GM19023 (cell line): ENCODE results near the gene TXLNB.
"Not testable (repeated sequence)": the region's sequence is repeated elsewhere in the genome, so short reads cannot be mapped to it uniquely, and the experiment has no call there.

ENCODE experiments used
- ATAC-seq: cut with Tn5 transposase; IDR thresholded peaks from one replicate; pipeline ENCODE4 v1.9.1; 2021; ENCODE audit warnings: mild to moderate bottlenecking, moderate library complexity; ENCODE audit not compliant: unreplicated experiment

Gene TXLNB

GRCh38 chr6:139313229-139313628 is 21.4 kb upstream of the TXLNB start:
- no peak for ATAC-seq

- ATAC-seq = no peak
Measured at GRCh38 chr6:139311831-139312230, 20.0 kb upstream of the TXLNB start.

- no peak for ATAC-seq
Measured at GRCh38 chr6:139308936-139309603, 17.3 kb upstream of the TXLNB start.

GRCh38 chr6:139308286-139308916 is 16.6 kb upstream of the TXLNB start:
- no peak for ATAC-seq

- ATAC-seq = no peak
Measured at GRCh38 chr6:139306291-139306981, 14.6 kb upstream of the TXLNB start.

- no peak for ATAC-seq
Measured at GRCh38 chr6:139303185-139303584, 11.4 kb upstream of the TXLNB start.

GRCh38 chr6:139297921-139298320 is 6.1 kb upstream of the TXLNB start:
- no peak for ATAC-seq

GRCh38 chr6:139296927-139297326 is 5.1 kb upstream of the TXLNB start:
- ATAC-seq = no peak

GRCh38 chr6:139295901-139296300 is 4.1 kb upstream of the TXLNB start:
- no peak for ATAC-seq

- ATAC-seq = no peak
Measured at GRCh38 chr6:139294090-139294489, 2.3 kb upstream of the TXLNB start.

- not testable (repeated sequence) for ATAC-seq
Measured at GRCh38 chr6:139293230-139293629, 1.4 kb upstream of the TXLNB start.

GRCh38 chr6:139290787-139291311 is 949 bp downstream of the TXLNB start:
- ATAC-seq = peak; percentile 82

- ATAC-seq = no peak
Measured at GRCh38 chr6:139289233-139289632, 2.6 kb downstream of the TXLNB start.

- no peak for ATAC-seq
Measured at GRCh38 chr6:139288496-139289040, 3.2 kb downstream of the TXLNB start.

- no peak for ATAC-seq
Measured at GRCh38 chr6:139287868-139288267, 3.9 kb downstream of the TXLNB start.

- not testable (repeated sequence) for ATAC-seq
Measured at GRCh38 chr6:139286438-139286837, 5.4 kb downstream of the TXLNB start.

- no peak for ATAC-seq
Measured at GRCh38 chr6:139285590-139285989, 6.2 kb downstream of the TXLNB start.

GRCh38 chr6:139284789-139285188 is 7.0 kb downstream of the TXLNB start:
- no peak for ATAC-seq

GRCh38 chr6:139282684-139283083 is 9.1 kb downstream of the TXLNB start:
- no peak for ATAC-seq

- no peak for ATAC-seq
Measured at GRCh38 chr6:139278190-139278589, 13.6 kb downstream of the TXLNB start.

- no peak for ATAC-seq
Measured at GRCh38 chr6:139277587-139277986, 14.2 kb downstream of the TXLNB start.

GRCh38 chr6:139277161-139277560 is 14.6 kb downstream of the TXLNB start:
- no peak for ATAC-seq
